Panc1 (cell line): Measurements from ENCODE around the gene PDGFA.

Source experiments
- REST ChIP-seq, 2 experiments: IDR thresholded peaks; 2 replicates each; pipeline ENCODE4 v1.6.1; 2011 to 2012; ENCODE audit warnings: low read depth in 2 of 2, control low read depth in 1 of 2, low read length in 1 of 2, mild to moderate bottlenecking in 1 of 2, moderate library complexity in 1 of 2; ENCODE audit not compliant: insufficient read depth in 1 of 2
- SIN3A ChIP-seq: IDR thresholded peaks from 2 replicates; pipeline ENCODE4 v1.6.1; 2012; ENCODE audit warnings: low read depth, mild to moderate bottlenecking, low read length, moderate library complexity, borderline replicate concordance; ENCODE audit not compliant: insufficient read depth
- TCF7L2 ChIP-seq: IDR thresholded peaks from 2 replicates; pipeline ENCODE4 v1.6.1; 2011; ENCODE audit warnings: mild to moderate bottlenecking, low read depth, low read length, inconsistent platforms
- TF ChIP-seq, protein P1 (sequence below): fragments of 450-650 bp; IDR thresholded peaks from 2 replicates; pipeline ENCODE4 v1.5.1; 2017; ENCODE audit warnings: mild to moderate bottlenecking

DNA sequence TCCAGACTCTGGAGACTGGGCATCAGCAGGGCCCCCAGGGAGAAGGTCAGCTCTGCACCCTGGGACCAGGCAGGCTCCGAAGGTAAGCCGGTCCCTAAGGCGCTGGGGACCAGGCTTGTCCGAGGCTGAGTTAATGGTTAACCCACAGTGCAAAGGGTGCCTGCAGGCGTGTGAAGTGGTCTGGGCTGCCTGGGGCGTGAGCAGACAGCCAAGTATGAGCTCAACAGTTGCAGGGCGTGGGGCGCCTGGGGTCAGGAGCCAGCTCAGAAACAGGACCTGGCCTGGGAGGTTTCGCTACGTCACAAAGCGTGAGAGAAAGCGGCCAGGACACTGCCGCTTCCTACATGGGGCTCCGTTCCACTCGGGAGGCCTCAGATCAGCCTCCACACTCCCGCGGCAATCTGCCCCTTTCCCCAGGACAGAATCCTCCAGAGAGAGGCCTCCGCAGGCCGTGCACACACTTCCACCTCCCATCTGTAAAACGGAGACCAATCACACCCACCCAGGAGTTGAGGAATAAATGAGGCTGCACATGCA is 16.0 kb downstream of the PDGFA start:
- TF ChIP-seq TCF7L2 (no peak), REST (IDR thresholded peaks at IDR 0.05; ENCODE audit: insufficient read depth in 1 of 2, low read depth in 2 of 2, low read length in 1 of 2) (no peak), SIN3A (no peak)
- TF ChIP-seq, protein P1, sequence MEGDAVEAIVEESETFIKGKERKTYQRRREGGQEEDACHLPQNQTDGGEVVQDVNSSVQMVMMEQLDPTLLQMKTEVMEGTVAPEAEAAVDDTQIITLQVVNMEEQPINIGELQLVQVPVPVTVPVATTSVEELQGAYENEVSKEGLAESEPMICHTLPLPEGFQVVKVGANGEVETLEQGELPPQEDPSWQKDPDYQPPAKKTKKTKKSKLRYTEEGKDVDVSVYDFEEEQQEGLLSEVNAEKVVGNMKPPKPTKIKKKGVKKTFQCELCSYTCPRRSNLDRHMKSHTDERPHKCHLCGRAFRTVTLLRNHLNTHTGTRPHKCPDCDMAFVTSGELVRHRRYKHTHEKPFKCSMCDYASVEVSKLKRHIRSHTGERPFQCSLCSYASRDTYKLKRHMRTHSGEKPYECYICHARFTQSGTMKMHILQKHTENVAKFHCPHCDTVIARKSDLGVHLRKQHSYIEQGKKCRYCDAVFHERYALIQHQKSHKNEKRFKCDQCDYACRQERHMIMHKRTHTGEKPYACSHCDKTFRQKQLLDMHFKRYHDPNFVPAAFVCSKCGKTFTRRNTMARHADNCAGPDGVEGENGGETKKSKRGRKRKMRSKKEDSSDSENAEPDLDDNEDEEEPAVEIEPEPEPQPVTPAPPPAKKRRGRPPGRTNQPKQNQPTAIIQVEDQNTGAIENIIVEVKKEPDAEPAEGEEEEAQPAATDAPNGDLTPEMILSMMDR = no peak
